Peyer's patch (tissue), 4 donors: ENCODE results near the gene NT5C3A. TPM values are rescaled to one million over a fixed set of nuclear protein-coding genes. Genes with fewer than 3 reads are reported as not detected.

ENCODE experiments used
- DNase-seq, 3 donors: peaks; one replicate each; pipeline ENCODE4 v3.0.0-alpha.2; 2017 to 2019
- H3K27ac ChIP-seq, 4 donors: fragments of 200-600 bp; sonication (generic); one replicate each; pipeline ENCODE4 v1.5.1; 2016 to 2019
- H3K27me3 ChIP-seq, 2 donors: fragments of 200-600 bp; sonication (generic); one replicate each; pipeline ENCODE4 v1.5.1; 2019
- H3K36me3 ChIP-seq, 3 donors: fragments of 200-600 bp; sonication (generic); one replicate each; pipeline ENCODE4 v1.5.1; 2016 to 2019
- H3K4me1 ChIP-seq, 4 donors: fragments of 200-600 bp; sonication (generic); one replicate each; pipeline ENCODE4 v1.5.1; 2016 to 2019
- H3K4me3 ChIP-seq, 4 donors: fragments of 200-600 bp; sonication (generic); 1 replicate in 3 of 4; 2 replicates in 1 of 4; pipeline ENCODE4 v1.5.1; 2016 to 2019; ENCODE audit warnings: mild to moderate bottlenecking in 1 of 4
- H3K9me3 ChIP-seq, 4 donors: fragments of 200-600 bp; sonication (generic); one replicate each; pipeline ENCODE4 v1.5.1; 2016 to 2019; ENCODE audit warnings: mild to moderate bottlenecking in 1 of 4
- CTCF ChIP-seq, 6 experiments: fragments of 450-650 bp in 4 of 6; fragments of 200-600 bp in 2 of 6; sonication (generic) in 1 of 6; IDR thresholded peaks; one replicate each; pipeline ENCODE4 v1.5.1; 2017 to 2019; ENCODE audit warnings: antibody characterized with exemption in 6 of 6, mild to moderate bottlenecking in 3 of 6, moderate library complexity in 1 of 6
- POLR2A ChIP-seq, 2 donors: fragments of 450-650 bp; IDR thresholded peaks; one replicate each; pipeline ENCODE4 v1.5.1; 2017; ENCODE audit warnings: antibody characterized with exemption in 2 of 2, mild to moderate bottlenecking in 2 of 2, moderate library complexity in 2 of 2
- total RNA-seq, 4 donors: library from RNA; depleted of rRNA; stranded (reverse); fragments of >200 nt; gene quantifications; one replicate each; pipeline ENCODE4 v1.1.0, GENCODE V29; 2016

NT5C3A gene
- total RNA-seq, 4 donors from 2014 or later, result 25.3 to 316 (median 79.8) TPM

DNA sequence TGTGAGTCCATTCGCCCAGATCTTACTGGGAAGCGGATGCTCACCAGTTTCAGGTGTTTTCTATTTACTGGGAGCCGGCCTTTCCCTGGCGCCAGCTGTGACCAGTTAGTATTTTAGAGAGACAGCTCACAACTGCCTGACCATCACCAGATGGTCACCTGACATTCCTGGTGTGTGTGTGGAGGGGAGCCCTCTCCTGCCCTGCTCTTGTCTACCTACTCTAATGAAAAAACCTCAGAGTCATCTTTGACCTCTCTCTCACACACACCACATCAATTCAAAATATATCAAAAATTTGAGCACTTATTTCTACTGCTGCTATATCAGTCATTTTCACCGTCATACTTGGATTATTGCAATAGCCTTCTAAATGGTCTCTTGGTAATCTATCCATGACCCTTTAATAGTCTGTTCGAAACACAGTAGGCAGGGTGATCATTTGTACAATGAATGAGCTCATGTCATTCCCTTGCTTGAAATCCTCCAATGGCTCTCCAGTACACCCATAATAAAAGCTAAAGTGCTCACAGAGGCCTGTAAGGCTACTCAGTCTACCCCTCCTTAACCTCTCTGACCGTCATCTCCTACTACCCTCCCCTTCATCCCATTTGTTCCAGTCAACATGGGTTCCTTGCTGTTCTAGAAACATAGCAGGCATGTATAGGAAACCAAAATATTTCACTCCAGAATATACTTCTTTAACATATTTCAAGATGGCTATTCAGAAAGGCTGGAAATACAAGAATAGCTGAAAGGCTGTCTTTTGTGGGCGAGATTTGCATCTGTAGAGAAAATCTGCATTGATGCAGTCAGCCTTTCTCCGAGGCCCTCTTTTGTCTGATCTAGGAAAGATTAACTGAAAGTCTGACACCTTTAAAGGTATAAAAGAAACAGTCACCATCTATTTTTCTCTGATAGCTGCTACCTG, 17.5 kb upstream of the NT5C3A start:
- DNase-seq, result no peak
- Histone ChIP-seq H3K9me3 (no peaks in the 10 kb centered on the region), H3K27ac (no peak overlapping the region), H3K27me3 (no peaks in the 10 kb centered on the region), H3K4me3 (no peak overlapping the region), H3K36me3 (no peaks in the 10 kb centered on the region), H3K4me1 (no peaks in the 10 kb centered on the region)
- TF ChIP-seq CTCF (IDR thresholded peaks at IDR 0.05) (no peak), POLR2A (IDR thresholded peaks at IDR 0.05) (no peak)

GRCh38 chr7:33079096-33079495, 16.5 kb upstream of the NT5C3A start:
- TF ChIP-seq CTCF (IDR thresholded peaks at IDR 0.05), result no peak
- no peak for TF ChIP-seq POLR2A (IDR thresholded peaks at IDR 0.05)
- DNase-seq, result no peak
- no peak overlapping the region for H3K27ac ChIP-seq

DNA sequence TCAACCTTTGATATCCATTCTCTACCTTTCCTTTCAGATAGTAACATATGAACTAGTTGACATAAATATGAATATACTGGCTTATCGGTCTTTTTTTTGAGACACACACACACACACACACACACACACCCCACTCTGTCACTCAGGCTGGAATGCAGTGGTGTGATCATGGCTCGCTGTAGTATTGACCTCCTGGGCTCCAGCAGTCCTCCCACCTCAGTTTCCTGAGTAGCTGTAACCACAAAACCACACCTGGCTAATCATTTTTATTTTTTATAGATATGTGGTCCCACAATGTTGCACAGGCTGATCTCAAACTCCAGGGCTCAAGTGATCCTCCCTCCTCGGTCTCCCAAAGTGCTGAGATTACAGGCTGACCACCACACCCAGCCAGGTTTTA, 14.2 kb upstream of the NT5C3A start:
- Histone ChIP-seq H3K36me3 (no peaks in the 10 kb centered on the region), H3K27ac (no peak overlapping the region), H3K27me3 (no peaks in the 10 kb centered on the region), H3K9me3 (no peaks in the 10 kb centered on the region), H3K4me3 (no peak overlapping the region), H3K4me1 (no peaks in the 10 kb centered on the region)
- TF ChIP-seq CTCF (IDR thresholded peaks at IDR 0.05) (no peak), POLR2A (IDR thresholded peaks at IDR 0.05) (no peak)
- no peak for DNase-seq

More at GRCh38 chr7:33079096-33079495, 16.5 kb upstream of the NT5C3A start:
- H3K4me3 ChIP-seq, result no peak overlapping the region
- H3K27me3 ChIP-seq, result no peaks in the 10 kb centered on the region
- no peaks in the 10 kb centered on the region for H3K9me3 ChIP-seq
- H3K36me3 ChIP-seq, result no peaks in the 10 kb centered on the region
- H3K4me1 ChIP-seq, result no peaks in the 10 kb centered on the region

DNA sequence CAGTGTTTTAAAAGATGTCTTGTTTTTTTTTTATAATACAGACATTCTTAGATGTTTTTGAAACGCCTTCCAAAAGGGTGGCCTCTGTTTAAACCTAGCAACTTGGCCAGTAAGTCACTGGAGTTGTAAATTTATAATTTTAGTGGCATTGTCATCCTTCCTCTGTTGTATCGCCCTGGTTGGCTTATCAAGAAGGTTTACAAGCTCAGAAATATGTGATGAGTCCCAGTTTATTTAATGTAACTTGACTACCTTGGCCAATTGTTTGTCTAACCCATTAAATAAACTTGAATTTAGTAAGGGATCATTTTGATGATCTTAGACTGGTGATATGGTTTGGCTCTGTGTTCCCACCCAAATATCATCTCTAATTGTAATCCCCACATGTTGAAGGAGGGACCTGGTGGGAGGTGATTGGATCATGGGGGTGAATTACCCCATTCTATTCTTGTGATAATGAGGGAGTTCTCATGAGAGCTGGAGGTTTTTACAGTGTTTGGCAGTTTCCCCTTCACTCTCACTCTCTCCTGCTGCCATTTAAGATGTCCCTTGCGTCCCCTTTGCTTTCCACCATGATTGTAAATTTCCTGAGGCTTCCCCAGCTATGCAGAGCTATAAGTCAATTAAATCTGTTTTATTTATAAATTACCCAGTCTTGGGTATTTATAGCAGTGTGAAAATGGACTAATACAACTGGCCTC, 13.4 kb upstream of the NT5C3A start:
- no peaks in the 10 kb centered on the region for H3K4me1 ChIP-seq
- H3K27ac ChIP-seq, result no peak overlapping the region
- no peaks in the 10 kb centered on the region for H3K9me3 ChIP-seq
- no peaks in the 10 kb centered on the region for H3K36me3 ChIP-seq
- H3K27me3 ChIP-seq, result no peaks in the 10 kb centered on the region
- no peak for TF ChIP-seq POLR2A (IDR thresholded peaks at IDR 0.05)
- no peak for TF ChIP-seq CTCF (IDR thresholded peaks at IDR 0.05)
- no peak for DNase-seq
- H3K4me3 ChIP-seq, result no peak overlapping the region

- H3K27me3 ChIP-seq, result no peaks in the 10 kb centered on the region
- DNase-seq, result no peak
- TF ChIP-seq CTCF (IDR thresholded peaks at IDR 0.05) (no peak), POLR2A (IDR thresholded peaks at IDR 0.05) (no peak)
- no peak overlapping the region for H3K4me3 ChIP-seq
- no peaks in the 10 kb centered on the region for H3K36me3 ChIP-seq
- no peaks in the 10 kb centered on the region for H3K4me1 ChIP-seq
- H3K9me3 ChIP-seq, result peaks cover 0 to 8% (median 4%) of the 10 kb centered on the region in 4 donors
- no peak overlapping the region for H3K27ac ChIP-seq
Observed at GRCh38 chr7:33073243-33073642, 10.7 kb upstream of the NT5C3A start.
